Measurements from ENCODE around the gene THPO.

Gene THPO

GRCh38 chr3:184419171-184419570 lies 41.2 kb upstream of the THPO start:
- H2AFZ ChIP-seq (ENCODE audit: low read length), result no peak overlapping the region
- no peak overlapping the region for H3K9ac ChIP-seq (ENCODE audit: low read length)
- H3F3A ChIP-seq (ENCODE audit: insufficient read depth, low read length), result peaks cover 2% of the 10 kb centered on the region; the same call in 1 of the 2 replicates
- H3K79me2 ChIP-seq (ENCODE audit: low read length), result no peaks in the 10 kb centered on the region
- peaks cover 14% of the 10 kb centered on the region for H3K4me1 ChIP-seq (ENCODE audit: low read length)
- no peak overlapping the region for H3K4me2 ChIP-seq (ENCODE audit: low read depth, low read length)
- no peaks in the 10 kb centered on the region for H3K27me3 ChIP-seq (replicated peaks; ENCODE audit: insufficient read depth, low read length)
- no peak overlapping the region for H3K27ac ChIP-seq (ENCODE audit: low read length)
- no peaks in the 10 kb centered on the region for H3K9me3 ChIP-seq (replicated peaks; ENCODE audit: insufficient read depth, low read length)
- TF ChIP-seq EZH2 (optimal IDR thresholded peaks at IDR 0.05; ENCODE audit: low read depth, low read length) (no peak), CTCF (IDR thresholded peaks at IDR 0.05; ENCODE audit: low read length) (no peak), EZH2phosphoT487 (IDR thresholded peaks at IDR 0.05; ENCODE audit: low read length) (no peak)
- no peaks in the 10 kb centered on the region for H3K36me3 ChIP-seq (replicated peaks; ENCODE audit: insufficient read depth, low read length)
- H4K20me1 ChIP-seq (ENCODE audit: insufficient read depth, low read length), result no peaks in the 10 kb centered on the region
- H3K4me3 ChIP-seq (ENCODE audit: low read length), result no peak overlapping the region
- DNase-seq, result no peak
- no peaks in the 10 kb centered on the region for H3K9me2 ChIP-seq (replicated peaks; ENCODE audit: insufficient read depth, low read length)

DNA sequence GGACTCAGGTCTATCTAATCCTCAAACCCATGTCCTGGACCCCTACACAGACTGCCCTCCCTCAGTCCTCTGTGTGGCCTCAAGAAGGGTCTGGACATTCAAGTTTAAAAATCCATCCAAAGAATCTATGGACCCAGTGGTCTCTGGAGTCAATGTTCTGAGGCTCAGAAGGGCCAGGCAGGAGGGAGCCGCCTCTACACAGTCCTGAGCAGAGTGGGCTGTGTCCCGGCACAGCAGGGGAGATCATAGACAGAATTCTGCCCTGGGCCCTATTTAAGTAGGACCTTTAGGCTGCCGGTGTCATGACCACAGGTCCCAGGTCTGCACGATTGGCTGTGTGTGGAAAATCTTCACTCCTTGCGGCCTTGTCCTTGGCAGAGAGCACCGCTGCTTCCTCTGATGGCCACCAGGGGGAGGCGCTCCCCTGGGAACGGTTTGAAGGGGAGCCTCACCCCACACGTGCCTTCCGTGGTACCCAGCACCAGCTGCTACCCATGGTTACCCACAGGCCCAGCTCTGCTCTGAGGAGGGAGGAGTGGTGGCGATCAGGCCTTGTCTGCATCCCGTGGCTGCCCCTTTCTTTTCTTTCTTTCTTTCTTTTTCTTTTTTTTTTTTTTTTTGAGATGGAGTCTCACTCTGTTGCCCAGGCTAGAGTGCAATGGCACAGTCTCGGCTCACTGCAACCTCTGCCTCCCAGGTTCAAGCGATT lies 39.8 kb upstream of the THPO start:
- Histone ChIP-seq H3F3A (ENCODE audit: insufficient read depth, low read length) (no peaks in the 10 kb centered on the region), H3K27ac (ENCODE audit: low read length) (no peak overlapping the region), H3K79me2 (ENCODE audit: low read length) (no peaks in the 10 kb centered on the region), H3K9me3 (replicated peaks; ENCODE audit: insufficient read depth, low read length) (no peaks in the 10 kb centered on the region), H3K4me1 (ENCODE audit: low read length) (peaks cover under 1% of the 10 kb centered on the region), H2AFZ (ENCODE audit: low read length) (no peak overlapping the region), H3K9me2 (replicated peaks; ENCODE audit: insufficient read depth, low read length) (no peaks in the 10 kb centered on the region), H3K4me2 (ENCODE audit: low read depth, low read length) (peak overlapping the region; percentile 15; the same call in 1 of the 2 replicates), H3K9ac (ENCODE audit: low read length) (no peak overlapping the region), H3K27me3 (replicated peaks; ENCODE audit: insufficient read depth, low read length) (no peaks in the 10 kb centered on the region), H3K4me3 (ENCODE audit: low read length) (no peak overlapping the region), H4K20me1 (ENCODE audit: insufficient read depth, low read length) (no peaks in the 10 kb centered on the region), H3K36me3 (replicated peaks; ENCODE audit: insufficient read depth, low read length) (no peaks in the 10 kb centered on the region)
- TF ChIP-seq CTCF (IDR thresholded peaks at IDR 0.05; ENCODE audit: low read length) (peak; percentile 98), EZH2phosphoT487 (IDR thresholded peaks at IDR 0.05; ENCODE audit: low read length) (no peak)
- peak; percentile 85 for DNase-seq

GRCh38 chr3:184415203-184415490 lies 37.1 kb upstream of the THPO start:
- Histone ChIP-seq H2AFZ (ENCODE audit: low read length) (no peak overlapping the region), H4K20me1 (ENCODE audit: insufficient read depth, low read length) (no peaks in the 10 kb centered on the region), H3K4me2 (ENCODE audit: low read depth, low read length) (no peak overlapping the region), H3K9me3 (replicated peaks; ENCODE audit: insufficient read depth, low read length) (no peaks in the 10 kb centered on the region), H3F3A (ENCODE audit: insufficient read depth, low read length) (no peaks in the 10 kb centered on the region), H3K79me2 (ENCODE audit: low read length) (no peaks in the 10 kb centered on the region), H3K27ac (ENCODE audit: low read length) (no peak overlapping the region), H3K27me3 (replicated peaks; ENCODE audit: insufficient read depth, low read length) (no peaks in the 10 kb centered on the region), H3K9me2 (replicated peaks; ENCODE audit: insufficient read depth, low read length) (no peaks in the 10 kb centered on the region), H3K9ac (ENCODE audit: low read length) (no peak overlapping the region), H3K4me3 (ENCODE audit: low read length) (no peak overlapping the region), H3K4me1 (ENCODE audit: low read length) (no peaks in the 10 kb centered on the region), H3K36me3 (replicated peaks; ENCODE audit: insufficient read depth, low read length) (no peaks in the 10 kb centered on the region)
- DNase-seq, result no peak
- no peak for TF ChIP-seq EZH2 (optimal IDR thresholded peaks at IDR 0.05; ENCODE audit: low read depth, low read length)
- no peak for TF ChIP-seq CTCF (IDR thresholded peaks at IDR 0.05; ENCODE audit: low read length)
- TF ChIP-seq EZH2phosphoT487 (IDR thresholded peaks at IDR 0.05; ENCODE audit: low read length), result no peak

All from MM.1S (cell line).